HepG2 (cell line): ENCODE results near the gene NVL. TPM values are rescaled to one million over a fixed set of nuclear protein-coding genes. Genes with fewer than 3 reads are reported as not detected.
A peak's percentile ranks its signal among the peaks of the same experiment; 100 is the strongest.

ENCODE experiments used
- ATAC-seq: fragments of 200-7000 bp; cut with Tn5 transposase; 3 replicates; pipeline ENCODE4 v1.9.1; 2020; ENCODE audit warnings: mild to moderate bottlenecking, moderate library complexity
- BruUV-seq: library from RNA; stranded (reverse); fragments of 400-500 nt; replicated peaks from 2 replicates; lab custom pipeline; 2021; lab: Mats Ljungman, UMichigan
- CTCF ChIA-PET: fragments of 300-600 bp; formaldehyde crosslinking; extraction: SDS; loops from one replicate; lab custom pipeline; 2021; ENCODE audit warnings: low total read pairs, inconsistent platforms, low intra/inter-chr PET ratio; lab: Yijun Ruan, JAX
- POLR2A ChIA-PET: fragments of 350-600 bp; sonication (Branson Sonifier 250); formaldehyde crosslinking; loops from one replicate; lab custom pipeline; 2020; ENCODE audit warnings: antibody characterized with exemption, inconsistent platforms; lab: Yijun Ruan, JAX
- DNase-seq: peaks from one replicate; pipeline ENCODE4 v3.0.0-alpha.2; 2015; ENCODE audit warnings: low spot score
- FAIRE-seq: peaks from 3 replicates; lab custom pipeline; 2011; peaks lifted over from hg19 to GRCh38; lab: Jason Lieb, UNC
- H2AFZ ChIP-seq: one replicate; pipeline ENCODE4 v1.6.1; 2011; ENCODE audit warnings: low read length, inconsistent platforms
- H3K27ac ChIP-seq: fragments of 300-600 bp; 3 replicates; pipeline ENCODE4 v1.8.0; 2011; ENCODE audit warnings: mixed run types, mild to moderate bottlenecking, mixed read lengths, low read length, inconsistent platforms; ENCODE audit not compliant: insufficient read depth; ENCODE audit errors: extremely low read length
- H3K27me3 ChIP-seq, 2 experiments: fragments of 200-600 bp in 1 of 2; 2 replicates in 1 of 2; 3 replicates in 1 of 2; pipeline versions ENCODE4 v1.6.0 to v1.8.0; 2011; ENCODE audit warnings: low read length in 2 of 2, mild to moderate bottlenecking in 2 of 2, moderate library complexity in 2 of 2, inconsistent platforms in 1 of 2; ENCODE audit not compliant: insufficient read depth in 2 of 2, control insufficient read depth in 1 of 2
- H3K36me3 ChIP-seq, 2 experiments: fragments of 200-600 bp in 1 of 2; replicated peaks in 1 of 2; 2 replicates in 1 of 2; 3 replicates in 1 of 2; pipeline versions ENCODE4 v1.5.1 to v1.8.0; 2011; ENCODE audit warnings: low read length in 2 of 2, inconsistent platforms in 1 of 2; ENCODE audit not compliant: insufficient read depth in 2 of 2, control insufficient read depth in 1 of 2
- H3K4me1 ChIP-seq: 2 replicates; pipeline ENCODE4 v1.5.1; 2012; ENCODE audit warnings: low read length, inconsistent platforms; ENCODE audit not compliant: insufficient read depth
- H3K4me2 ChIP-seq: 2 replicates; pipeline ENCODE4 v1.6.0; 2011; ENCODE audit warnings: low read depth, low read length, inconsistent platforms
- H3K4me3 ChIP-seq, 3 experiments: fragments of 200-600 bp in 1 of 3; sonication (generic), shearing (Covaris generic) in 1 of 3; replicated peaks in 1 of 3; 2 replicates each; pipeline ENCODE4 v1.5.1; 2011 to 2016; ENCODE audit warnings: low read length in 3 of 3, inconsistent platforms in 2 of 3, low read depth in 2 of 3, mild to moderate bottlenecking in 2 of 3, control low read depth in 1 of 3, mixed read lengths in 1 of 3; ENCODE audit not compliant: insufficient read depth in 1 of 3
- H3K79me2 ChIP-seq: one replicate; pipeline ENCODE4 v1.6.1; 2011; ENCODE audit warnings: low read length, inconsistent platforms; ENCODE audit not compliant: insufficient read depth
- H3K9ac ChIP-seq: 2 replicates; pipeline ENCODE4 v1.6.0; 2011; ENCODE audit warnings: mild to moderate bottlenecking, low read depth, low read length, inconsistent platforms; ENCODE audit not compliant: insufficient read depth
- H3K9me3 ChIP-seq: 2 replicates; pipeline ENCODE4 v1.5.1; 2012; ENCODE audit warnings: mild to moderate bottlenecking, low read length
- H4K20me1 ChIP-seq: 2 replicates; pipeline ENCODE4 v1.6.0; 2011; ENCODE audit warnings: inconsistent platforms, mild to moderate bottlenecking, low read length, moderate library complexity; ENCODE audit not compliant: insufficient read depth
- BCL3 ChIP-seq: sonication (generic); formaldehyde crosslinking; IDR thresholded peaks from 2 replicates; pipeline ENCODE4 v1.5.1; 2020; ENCODE audit warnings: mild to moderate bottlenecking, missing genetic modification reagents, moderate library complexity
- DPF2 ChIP-seq: sonication (generic); formaldehyde crosslinking; IDR thresholded peaks from 2 replicates; pipeline ENCODE4 v1.4.0; 2020; ENCODE audit warnings: mild to moderate bottlenecking, low read depth, missing genetic modification reagents, borderline replicate concordance
- MXD4 ChIP-seq: IDR thresholded peaks from 2 replicates; pipeline ENCODE4 v1.6.1; 2016; ENCODE audit warnings: mild to moderate bottlenecking, missing biosample characterization, missing genetic modification reagents
- NCOA2 ChIP-seq: sonication (generic); formaldehyde crosslinking; IDR thresholded peaks from 2 replicates; pipeline ENCODE4 v1.8.0; 2022; ENCODE audit warnings: inconsistent platforms
- NFIB ChIP-seq: sonication (generic); formaldehyde crosslinking; IDR thresholded peaks from 2 replicates; pipeline ENCODE4 v1.9.0; 2021; ENCODE audit warnings: missing genetic modification reagents, mild to moderate bottlenecking, borderline replicate concordance
- PATZ1 ChIP-seq: sonication (generic); formaldehyde crosslinking; IDR thresholded peaks from 2 replicates; pipeline ENCODE4 v1.4.0; 2020; ENCODE audit warnings: missing genetic modification reagents
- RAD51 ChIP-seq: fragments of 450-650 bp; IDR thresholded peaks from 2 replicates; pipeline ENCODE4 v1.6.1; 2016; ENCODE audit warnings: borderline replicate concordance
- ZNF20 ChIP-seq: sonication (generic); formaldehyde crosslinking; IDR thresholded peaks from 2 replicates; pipeline ENCODE4 v1.4.0; 2020; ENCODE audit warnings: mild to moderate bottlenecking, moderate library complexity, missing genetic modification reagents
- WGBS: methylation state at CpG from one replicate; pipeline ENCODE4 v1.1.6; 2017; ENCODE audit warnings: low lambda C conversion rate; 5-methylcytosine and 5-hydroxymethylcytosine counted together
- in situ Hi-C: cut with HindIII; loops from 2 replicates; pipeline ENCODE4 v1.10.0; 2017; ENCODE audit warnings: low pct_unique_long_range_greater_than_20kb; ENCODE audit not compliant: extremely low pct_ligation_motif_present
- intact Hi-C: fragments of 100-400 bp; cut with micrococcal nuclease; formaldehyde crosslinking; loops from one replicate; pipeline ENCODE4 v1.10.0; 2022; ENCODE audit not compliant: unreplicated experiment
- polyA plus RNA-seq, 8 experiments: library from polyadenylated mRNA; depleted of rRNA in 3 of 8; stranded (reverse) in 7 of 8; unstranded in 1 of 8; fragments of >200 nt; fragmentation: Illumina TruSeq in 4 of 8; extraction: Trizol in 4 of 8; gene quantifications; 2 replicates each; pipeline versions ENCODE4 v1.2.1 to v1.2.3, GENCODE V29; 2011 to 2016; ENCODE audit warnings: low read depth in 4 of 8, missing spikeins in 1 of 8, mixed read lengths in 1 of 8; ENCODE audit not compliant: insufficient read depth in 1 of 8
- total RNA-seq, 5 experiments: library from RNA; depleted of rRNA; stranded (reverse); fragments of >200 nt; fragmentation: Illumina TruSeq; extraction: Trizol; gene quantifications; 2 replicates each; pipeline ENCODE4 v1.2.3, GENCODE V29; 2016; ENCODE audit warnings: low read depth in 1 of 5

NVL gene
- total and polyA plus RNA-seq, 2 of the 13 experiments (the other 11 are each of a cell fraction or from before 2014, with no cell fraction given): 8.3 to 21.0 TPM

GRCh38 chr1:224213438-224214119 is 116.4 kb downstream of the NVL start:
- WGBS: 24% methylated on average over 2 of the region's 4 CpGs
- no peaks in the 10 kb centered on the region for H3K9me3 ChIP-seq
- FAIRE-seq (no peak), ATAC-seq (peak; percentile 38), DNase-seq (no peak)
- H3K4me2 ChIP-seq: no peak overlapping the region; the same call in 1 of the 2 replicates
- in situ Hi-C loops (no loop called here), intact Hi-C loops (no loop called here)
- POLR2A ChIA-PET: no interaction called here
- H3K36me3 ChIP-seq: no peaks in the 10 kb centered on the region
- no peaks in the 10 kb centered on the region for H4K20me1 ChIP-seq
- no peaks in the 10 kb centered on the region for H3K79me2 ChIP-seq
- no peak overlapping the region for H3K4me3 ChIP-seq
- CTCF ChIA-PET: no interaction called here
- no peak overlapping the region for H2AFZ ChIP-seq
- 0 out of 5 replicates have a peak, but pooled peaks cover 0 to 3% of the 10 kb centered on the region in 2 experiments for H3K27me3 ChIP-seq
- no peak overlapping the region for H3K9ac ChIP-seq
- H3K4me1 ChIP-seq: peaks cover 41% of the 10 kb centered on the region
- BruUV-seq: no TSS peak
- no peak overlapping the region for H3K27ac ChIP-seq
- TF ChIP-seq PATZ1 (CRISPR knock-in tag) (no peak), NFIB (no peak), MXD4 (no peak), ZNF20 (CRISPR knock-in tag) (no peak), RAD51 (no peak), DPF2 (no peak), NCOA2 (CRISPR knock-in tag) (no peak), BCL3 (CRISPR knock-in tag) (no peak)
